ENCODE measurements around the gene MOB1A.

Gene MOB1A

DNA sequence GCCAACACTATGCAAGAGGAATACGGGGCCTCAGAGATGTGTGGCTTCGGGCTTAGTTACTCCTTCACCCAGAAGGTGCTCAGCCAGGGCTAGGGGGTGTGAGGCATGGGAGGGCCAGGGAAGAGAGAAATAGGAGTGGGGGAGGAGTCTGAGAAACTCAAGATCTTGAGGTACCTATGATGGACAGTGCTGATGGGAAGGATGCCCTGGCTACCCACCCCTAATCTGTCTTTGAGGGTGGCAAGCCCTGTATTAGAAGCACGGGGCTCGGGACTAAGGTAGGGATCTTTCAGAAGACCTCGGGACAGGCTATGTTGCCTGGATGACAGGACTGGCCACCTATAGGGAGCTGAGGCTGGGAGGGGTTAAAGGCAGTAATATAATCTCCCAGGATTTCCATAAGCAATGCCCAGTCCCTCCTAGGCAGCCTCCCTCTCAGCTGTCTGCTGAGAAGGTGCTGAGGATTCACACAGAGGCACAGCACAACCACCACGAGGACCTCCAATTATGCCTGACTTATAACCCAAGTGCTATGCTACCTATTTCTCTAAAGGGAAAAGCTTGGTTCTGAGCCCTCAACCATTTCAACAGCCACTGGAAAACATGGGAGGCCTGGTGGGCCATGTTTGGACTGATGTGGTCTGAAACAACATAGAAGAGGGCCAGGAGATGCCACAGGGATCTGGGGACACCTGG is 43.1 kb upstream of the MOB1A start:
- TF ChIP-seq, protein P1, sequence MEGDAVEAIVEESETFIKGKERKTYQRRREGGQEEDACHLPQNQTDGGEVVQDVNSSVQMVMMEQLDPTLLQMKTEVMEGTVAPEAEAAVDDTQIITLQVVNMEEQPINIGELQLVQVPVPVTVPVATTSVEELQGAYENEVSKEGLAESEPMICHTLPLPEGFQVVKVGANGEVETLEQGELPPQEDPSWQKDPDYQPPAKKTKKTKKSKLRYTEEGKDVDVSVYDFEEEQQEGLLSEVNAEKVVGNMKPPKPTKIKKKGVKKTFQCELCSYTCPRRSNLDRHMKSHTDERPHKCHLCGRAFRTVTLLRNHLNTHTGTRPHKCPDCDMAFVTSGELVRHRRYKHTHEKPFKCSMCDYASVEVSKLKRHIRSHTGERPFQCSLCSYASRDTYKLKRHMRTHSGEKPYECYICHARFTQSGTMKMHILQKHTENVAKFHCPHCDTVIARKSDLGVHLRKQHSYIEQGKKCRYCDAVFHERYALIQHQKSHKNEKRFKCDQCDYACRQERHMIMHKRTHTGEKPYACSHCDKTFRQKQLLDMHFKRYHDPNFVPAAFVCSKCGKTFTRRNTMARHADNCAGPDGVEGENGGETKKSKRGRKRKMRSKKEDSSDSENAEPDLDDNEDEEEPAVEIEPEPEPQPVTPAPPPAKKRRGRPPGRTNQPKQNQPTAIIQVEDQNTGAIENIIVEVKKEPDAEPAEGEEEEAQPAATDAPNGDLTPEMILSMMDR (IDR thresholded peaks at IDR 0.05), result no peak

DNA sequence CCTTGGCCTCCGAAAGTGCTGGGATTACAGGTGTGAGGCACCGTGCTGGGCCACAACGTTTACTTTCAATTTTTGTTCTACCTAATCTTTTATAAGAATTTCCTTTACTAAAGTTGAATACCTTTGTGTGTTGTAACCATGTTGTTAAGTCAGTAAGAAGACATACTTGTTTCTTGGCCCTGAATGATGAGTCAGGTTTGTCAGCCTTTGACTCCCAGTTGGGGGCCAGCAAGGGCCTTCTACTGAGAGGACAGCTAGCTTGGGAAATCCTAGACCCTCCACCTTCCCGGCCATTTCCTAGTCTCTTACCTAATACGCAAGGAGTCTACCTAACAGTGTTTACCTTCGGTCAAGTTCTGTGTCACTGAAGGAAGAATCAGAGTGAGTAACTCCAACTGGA is 42.4 kb upstream of the MOB1A start:
- TF ChIP-seq, protein P1 (IDR thresholded peaks at IDR 0.05), result no peak

DNA sequence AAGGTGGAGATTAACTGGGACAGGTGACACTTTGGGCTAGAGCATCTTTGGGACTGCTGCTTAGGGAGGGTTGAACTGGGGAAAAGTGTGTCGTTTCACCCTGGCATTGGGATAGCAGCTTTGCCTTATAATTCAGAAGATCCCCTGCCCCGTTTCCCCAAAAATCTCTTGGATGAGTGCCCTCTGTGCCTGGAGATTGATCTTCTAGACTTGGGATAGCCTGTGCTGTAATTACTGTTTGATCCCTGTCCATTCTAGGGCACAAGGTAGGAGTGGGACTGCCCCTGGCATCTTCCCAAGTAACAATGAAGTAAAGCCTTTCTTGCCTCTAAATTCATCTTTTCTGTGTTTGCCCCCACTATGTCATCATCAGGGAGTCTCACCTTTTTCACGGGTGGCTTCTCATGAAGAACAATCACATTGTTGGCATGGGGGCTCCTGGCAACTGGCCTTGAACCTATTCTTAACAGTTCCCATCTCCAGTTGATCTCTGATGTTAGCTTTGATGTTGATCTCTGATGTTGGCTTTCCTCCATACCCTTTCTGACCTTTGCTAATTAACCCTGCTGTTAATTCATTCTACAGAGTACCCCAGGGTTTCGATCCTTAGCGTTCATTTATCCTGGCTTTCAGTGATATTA is 41.3 kb upstream of the MOB1A start:
- TF ChIP-seq, protein P1 (IDR thresholded peaks at IDR 0.05), result no peak

DNA sequence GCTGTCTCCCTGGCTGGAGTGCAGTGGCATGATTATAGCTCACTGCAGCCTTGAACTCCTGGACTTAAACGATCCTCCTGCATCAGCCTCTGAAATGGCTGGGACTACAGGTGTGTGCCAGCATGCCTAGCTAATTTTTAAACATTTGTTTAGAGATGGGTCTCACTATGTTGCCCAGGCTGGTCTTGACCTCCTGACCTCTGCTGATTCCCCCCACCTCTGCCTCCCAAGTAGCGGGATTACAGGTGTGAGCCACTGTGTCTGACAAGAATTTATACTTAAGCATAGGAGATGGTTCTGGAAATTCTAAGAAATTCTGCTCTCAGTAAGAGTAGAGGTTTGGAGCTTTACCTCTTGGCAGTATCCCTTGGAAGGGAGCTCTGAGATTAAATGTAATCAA is 38.0 kb upstream of the MOB1A start:
- TF ChIP-seq, protein P1 (IDR thresholded peaks at IDR 0.05), result no peak

DNA sequence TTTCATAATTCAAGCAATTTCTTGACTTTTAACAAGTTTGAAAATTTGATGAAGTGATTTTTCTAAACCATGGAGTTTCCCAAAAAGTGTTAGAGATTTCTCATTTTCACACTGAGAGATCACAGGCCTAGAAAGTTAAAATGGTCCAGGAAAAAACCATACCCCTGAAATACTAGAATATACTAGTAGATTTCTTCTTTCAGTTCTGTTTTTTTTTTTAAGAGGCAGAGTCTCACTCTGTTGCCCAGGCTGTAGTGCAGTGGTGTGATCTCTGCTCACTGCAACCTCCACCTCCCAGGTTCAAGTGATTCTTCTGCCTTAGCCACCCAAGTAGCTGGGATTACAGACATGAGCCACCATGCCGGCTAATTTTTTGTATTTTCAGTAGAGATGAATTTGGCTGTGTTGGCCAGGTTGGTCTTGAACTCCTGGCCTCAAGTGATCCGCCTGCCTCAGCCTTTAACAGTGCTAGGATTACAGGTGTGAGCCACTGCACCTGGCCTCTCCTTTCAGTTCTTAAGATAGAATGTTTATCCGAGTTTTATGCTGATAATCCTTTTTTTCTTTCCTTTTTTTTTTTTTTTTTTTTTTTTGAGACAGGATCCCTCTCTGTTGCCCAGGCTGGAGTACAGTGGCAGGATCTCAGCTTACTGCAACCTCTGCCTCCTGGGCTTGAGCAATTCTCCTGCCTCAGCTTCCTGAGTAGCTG is 34.2 kb upstream of the MOB1A start:
- TF ChIP-seq, protein P1 (IDR thresholded peaks at IDR 0.05), result no peak

DNA sequence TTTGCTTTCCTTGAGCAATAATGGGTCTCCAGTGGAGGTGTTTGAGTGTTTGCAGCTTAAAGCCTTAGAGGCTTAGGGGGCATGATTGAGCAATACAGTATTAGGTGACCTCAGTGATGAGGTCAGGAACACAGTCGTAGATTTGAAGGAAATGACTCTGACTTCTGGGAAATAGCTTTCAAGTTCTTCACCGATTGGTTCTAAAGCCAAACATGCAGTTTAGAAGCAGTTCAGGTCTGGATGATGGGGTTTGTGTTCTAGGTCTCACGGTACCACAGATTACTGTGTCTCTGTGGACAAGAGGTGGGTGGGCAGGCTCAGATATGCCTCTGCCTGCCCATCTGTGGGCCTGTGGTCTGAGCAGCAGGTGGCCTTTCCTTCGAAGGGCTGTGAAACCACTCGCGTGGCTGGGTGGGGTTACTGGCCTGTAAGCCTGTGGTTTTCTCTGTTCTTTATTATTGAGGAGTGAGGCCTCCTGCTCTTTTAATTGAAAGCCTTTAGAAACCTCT is 27.6 kb upstream of the MOB1A start:
- TF ChIP-seq, protein P1 (IDR thresholded peaks at IDR 0.05), result no peak

DNA sequence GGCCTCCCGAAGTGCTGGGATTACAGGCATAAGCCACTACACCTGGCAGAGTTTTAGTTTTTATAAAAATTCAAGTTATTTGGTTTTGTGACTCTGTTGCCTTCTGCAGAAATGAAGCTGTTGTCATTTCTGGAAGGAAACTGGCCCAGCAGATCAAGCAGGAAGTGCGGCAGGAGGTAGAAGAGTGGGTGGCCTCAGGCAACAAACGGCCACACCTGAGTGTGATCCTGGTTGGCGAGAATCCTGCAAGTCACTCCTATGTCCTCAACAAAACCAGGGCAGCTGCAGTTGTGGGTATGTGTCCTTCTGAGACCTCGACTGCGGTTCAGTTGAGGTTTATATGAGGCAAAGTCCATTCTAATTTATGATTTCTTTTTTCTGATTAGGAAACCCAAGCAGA is 26.9 kb upstream of the MOB1A start:
- TF ChIP-seq, protein P1 (IDR thresholded peaks at IDR 0.05), result no peak

Measured in LNCAP (cell line).